CD14-positive monocyte (primary cell): ENCODE data around the gene PACSIN3. TPM values are rescaled to one million over a fixed set of nuclear protein-coding genes. Genes with fewer than 3 reads are reported as not detected.

ENCODE experiments used
- DNase-seq, 3 donors: peaks; one replicate each; pipeline ENCODE4 v3.0.0-alpha.2; 2011 to 2022
- H2AFZ ChIP-seq: 2 replicates; pipeline ENCODE4 v1.6.0; 2012; ENCODE audit warnings: mild to moderate bottlenecking, low read depth, low read length, inconsistent platforms; ENCODE audit not compliant: insufficient read depth, poor library complexity, severe bottlenecking
- H3K27ac ChIP-seq, 2 donors: 1 replicate in 1 of 2; 2 replicates in 1 of 2; pipeline ENCODE4 v1.5.1; 2012 to 2013; ENCODE audit warnings: low read length in 2 of 2, control low read depth in 1 of 2, inconsistent platforms in 1 of 2, low read depth in 1 of 2, mild to moderate bottlenecking in 1 of 2
- H3K27me3 ChIP-seq, 2 donors: one replicate each; pipeline versions ENCODE4 v1.6.0 to v1.6.1; 2011 to 2013; ENCODE audit warnings: low read length in 2 of 2; ENCODE audit not compliant: control insufficient read depth in 2 of 2, insufficient read depth in 2 of 2
- H3K36me3 ChIP-seq, 2 donors: replicated peaks in 1 of 2; 1 replicate in 1 of 2; 2 replicates in 1 of 2; pipeline versions ENCODE4 v1.5.1 to v1.6.1; 2012 to 2013; ENCODE audit warnings: low read length in 2 of 2, control low read depth in 1 of 2, inconsistent platforms in 1 of 2, mild to moderate bottlenecking in 1 of 2; ENCODE audit not compliant: insufficient read depth in 2 of 2, control insufficient read depth in 1 of 2
- H3K4me1 ChIP-seq, 2 donors: 1 replicate in 1 of 2; 2 replicates in 1 of 2; pipeline versions ENCODE4 v1.5.1 to v1.6.1; 2012 to 2013; ENCODE audit warnings: low read length in 2 of 2, control low read depth in 1 of 2, inconsistent platforms in 1 of 2, mild to moderate bottlenecking in 1 of 2, moderate library complexity in 1 of 2; ENCODE audit not compliant: insufficient read depth in 2 of 2, control insufficient read depth in 1 of 2
- H3K4me2 ChIP-seq: replicated peaks from 2 replicates; pipeline ENCODE3; 2012; ENCODE audit warnings: low read length, moderate library complexity, mild to moderate bottlenecking; ENCODE audit not compliant: poor library complexity, severe bottlenecking; ENCODE audit errors: extremely low read depth
- H3K4me3 ChIP-seq, 3 experiments: fragments of 200-600 bp in 1 of 3; sonication (generic) in 1 of 3; replicated peaks in 1 of 3; 1 replicate in 2 of 3; 2 replicates in 1 of 3; pipeline ENCODE4 v1.5.1; 2011 to 2013; ENCODE audit warnings: low read length in 3 of 3, mild to moderate bottlenecking in 3 of 3, control low read depth in 2 of 3, low read depth in 2 of 3, inconsistent platforms in 1 of 3, moderate library complexity in 1 of 3
- H3K79me2 ChIP-seq: 2 replicates; pipeline ENCODE4 v1.6.0; 2012; ENCODE audit warnings: mild to moderate bottlenecking, control low read depth, inconsistent platforms, low read length, moderate library complexity; ENCODE audit not compliant: insufficient read depth
- H3K9ac ChIP-seq: 2 replicates; pipeline ENCODE4 v1.6.0; 2017; ENCODE audit warnings: low read length, mild to moderate bottlenecking; ENCODE audit not compliant: insufficient read depth, poor library complexity, severe bottlenecking
- H3K9me3 ChIP-seq, 2 donors: replicated peaks in 1 of 2; 1 replicate in 1 of 2; 2 replicates in 1 of 2; pipeline versions ENCODE4 v1.5.1 to v1.6.1; 2012 to 2013; ENCODE audit warnings: low read length in 2 of 2, control low read depth in 1 of 2; ENCODE audit not compliant: control insufficient read depth in 1 of 2, insufficient read depth in 1 of 2
- H4K20me1 ChIP-seq: 2 replicates; pipeline ENCODE4 v1.6.0; 2012; ENCODE audit warnings: mild to moderate bottlenecking, low read length, control low read depth, moderate library complexity; ENCODE audit not compliant: insufficient read depth
- H3K27ac Mint-ChIP-seq, 7 donors: one replicate each; pipeline ENCODE4 v1.8.0; 2020; ENCODE audit warnings: mild to moderate bottlenecking in 7 of 7, mixed read lengths in 7 of 7, moderate library complexity in 6 of 7, inconsistent platforms in 2 of 7
- H3K27me3 Mint-ChIP-seq, 3 donors: one replicate each; pipeline ENCODE4 v1.8.0; 2021 to 2022; ENCODE audit warnings: low read depth in 3 of 3, mild to moderate bottlenecking in 3 of 3, mixed read lengths in 3 of 3, moderate library complexity in 3 of 3, inconsistent platforms in 1 of 3
- H3K36me3 Mint-ChIP-seq, 2 donors: one replicate each; pipeline ENCODE4 v1.8.0; 2020; ENCODE audit warnings: mixed read lengths in 2 of 2, inconsistent platforms in 1 of 2, mild to moderate bottlenecking in 1 of 2
- H3K4me1 Mint-ChIP-seq: one replicate; pipeline ENCODE4 v1.8.0; 2020; ENCODE audit warnings: mild to moderate bottlenecking, mixed read lengths
- H3K4me3 Mint-ChIP-seq, 2 donors: one replicate each; pipeline ENCODE4 v1.8.0; 2020; ENCODE audit warnings: mild to moderate bottlenecking in 2 of 2, mixed read lengths in 2 of 2, moderate library complexity in 1 of 2
- H3K9me3 Mint-ChIP-seq, 7 donors: one replicate each; pipeline ENCODE4 v1.8.0; 2020 to 2022; ENCODE audit warnings: mixed read lengths in 7 of 7, mild to moderate bottlenecking in 6 of 7, moderate library complexity in 6 of 7, inconsistent platforms in 2 of 7
- CTCF ChIP-seq: fragments of 200-600 bp; IDR thresholded peaks from one replicate; pipeline ENCODE4 v1.8.0; 2022; ENCODE audit warnings: antibody characterized with exemption, mild to moderate bottlenecking
- WGBS: methylation state at CpG from one replicate; pipeline ENCODE4 v1.1.5; 2013; ENCODE audit warnings: missing lambda C conversion rate; ENCODE audit not compliant: insufficient coverage; 5-methylcytosine and 5-hydroxymethylcytosine counted together
- intact Hi-C, 2 donors: fragments of 100-400 bp; cut with micrococcal nuclease; formaldehyde crosslinking; loops; one replicate each; pipeline versions ENCODE4 v1.15.0 to v1.15.1; 2023
- polyA plus RNA-seq, 3 donors: library from polyadenylated mRNA; depleted of rRNA in 1 of 3; unstranded in 2 of 3; stranded (reverse) in 1 of 3; fragments of 300-500 nt in 2 of 3; fragments of >200 nt in 1 of 3; fragmentation: Illumina TruSeq in 2 of 3; gene quantifications; 1 replicate in 2 of 3; 2 replicates in 1 of 3; pipeline ENCODE4 v1.2.3, GENCODE V29; 2012 to 2021

Gene PACSIN3
- polyA plus RNA-seq, 3 donors: not detected

- H3K27ac Mint-ChIP-seq: no peak overlapping the region
- H3K4me3 Mint-ChIP-seq: no peak overlapping the region
These were observed 7.2 kb downstream of the PACSIN3 start for GRCh38 chr11:47178737-47179654.

More at GRCh38 chr11:47178737-47179654, 7.2 kb downstream of the PACSIN3 start:
- peaks cover 5 to 16% of the 10 kb centered on the region in 2 donors for H3K36me3 ChIP-seq
- peak overlapping the region in 1 of 2 donors; percentile 95 for H3K27ac ChIP-seq
- TF ChIP-seq CTCF: no peak
- Mint-ChIP-seq H3K27me3 (peaks cover under 1 to 4% (median 4%) of the 10 kb centered on the region in 3 donors), H3K9me3 (peaks cover 0 to 2% (median 0%) of the 10 kb centered on the region in 7 donors), H3K4me1 (peaks cover 22% of the 10 kb centered on the region), H3K36me3 (peaks cover under 1 to 14% of the 10 kb centered on the region in 2 donors)
- peaks cover 24 to 29% of the 10 kb centered on the region in 2 donors for H3K4me1 ChIP-seq
- 97% methylated on average over 13 of the region's 23 CpGs for WGBS
- H3K9ac ChIP-seq: no peak overlapping the region
- H3K27me3 ChIP-seq: peaks cover 0 to 4% of the 10 kb centered on the region in 2 donors
- H3K9me3 ChIP-seq: no peaks in the 10 kb centered on the region
- DNase-seq: no peak
- peaks cover 25% of the 10 kb centered on the region for H4K20me1 ChIP-seq
- no peak overlapping the region for H3K4me3 ChIP-seq
- H2AFZ ChIP-seq: no peak overlapping the region
- H3K4me2 ChIP-seq: no peak overlapping the region
- intact Hi-C loops: loop anchor here (5.0 to 10.0 kb wide), 4 partner anchors 38 to 562 kb away; partner anchors contain the start of genes ARHGAP1 (in 1 of the 2), ATG13 (in 1 of the 2), HARBI1 (in 1 of the 2) and PSMC3 (in 1 of the 2)
- peaks cover 27% of the 10 kb centered on the region for H3K79me2 ChIP-seq
